ENCODE data around the gene IGF2R.
A peak's percentile ranks its signal among the peaks of the same experiment; 100 is the strongest.

IGF2R gene

GRCh38 chr6:159973406-159973805, 4.5 kb downstream of the IGF2R start:
- H3K4me2 ChIP-seq: no peak overlapping the region
- H3K4me1 ChIP-seq: peaks cover 83% of the 10 kb centered on the region
- no peaks in the 10 kb centered on the region for H3K9me3 ChIP-seq
- no peak overlapping the region for H3K9ac ChIP-seq
- H3K36me3 ChIP-seq: no peaks in the 10 kb centered on the region
- peaks cover 88% of the 10 kb centered on the region for H4K20me1 ChIP-seq
- H3K27ac ChIP-seq: no peak overlapping the region
- no peak for TF ChIP-seq Cebpa-rat (IDR thresholded peaks at IDR 0.05)
- no peaks in the 10 kb centered on the region for H3K27me3 ChIP-seq
- no peak overlapping the region for H3K4me3 ChIP-seq

- Histone ChIP-seq H3K9me3 (no peaks in the 10 kb centered on the region), H3K27me3 (no peaks in the 10 kb centered on the region), H3K4me2 (no peak overlapping the region), H3K4me3 (no peak overlapping the region), H4K20me1 (peaks cover 93% of the 10 kb centered on the region), H3K4me1 (peaks cover 87% of the 10 kb centered on the region), H3K9ac (no peak overlapping the region), H3K27ac (no peak overlapping the region), H3K36me3 (no peaks in the 10 kb centered on the region)
- no peak for TF ChIP-seq Cebpa-rat (IDR thresholded peaks at IDR 0.05)
Measured at GRCh38 chr6:159973951-159974350, 5.1 kb downstream of the IGF2R start.

- Histone ChIP-seq H3K27me3 (no peaks in the 10 kb centered on the region), H3K4me2 (no peak overlapping the region), H3K4me1 (peaks cover 96% of the 10 kb centered on the region), H3K9me3 (no peaks in the 10 kb centered on the region), H3K36me3 (no peaks in the 10 kb centered on the region), H4K20me1 (peaks cover 87% of the 10 kb centered on the region), H3K4me3 (no peak overlapping the region), H3K27ac (no peak overlapping the region), H3K9ac (no peak overlapping the region)
- no peak for TF ChIP-seq Cebpa-rat (IDR thresholded peaks at IDR 0.05)
Measured at GRCh38 chr6:159974932-159975331, 6.0 kb downstream of the IGF2R start.

- Histone ChIP-seq H3K9me3 (no peaks in the 10 kb centered on the region), H3K4me2 (peak overlapping the region; percentile 93), H3K4me3 (no peak overlapping the region), H3K27ac (peak overlapping the region; percentile 91; the same call in 1 of the 2 replicates), H3K4me1 (peaks cover 97% of the 10 kb centered on the region), H3K9ac (no peak overlapping the region; the same call in 1 of the 2 replicates), H4K20me1 (peaks cover 87% of the 10 kb centered on the region), H3K36me3 (no peaks in the 10 kb centered on the region), H3K27me3 (no peaks in the 10 kb centered on the region)
- no peak for TF ChIP-seq Cebpa-rat (IDR thresholded peaks at IDR 0.05)
Measured at GRCh38 chr6:159976686-159977254, 7.9 kb downstream of the IGF2R start.

GRCh38 chr6:159977255-159977903, 8.5 kb downstream of the IGF2R start:
- TF ChIP-seq Cebpa-rat (IDR thresholded peaks at IDR 0.05): no peak
- Histone ChIP-seq H3K27ac (peak overlapping the region; percentile 91; the same call in 1 of the 2 replicates), H3K36me3 (no peaks in the 10 kb centered on the region), H3K9me3 (no peaks in the 10 kb centered on the region), H3K9ac (peak overlapping the region; percentile 74; the same call in 1 of the 2 replicates), H3K4me1 (peaks cover 97% of the 10 kb centered on the region), H3K4me2 (peak overlapping the region; percentile 93), H3K27me3 (no peaks in the 10 kb centered on the region), H4K20me1 (peaks cover 87% of the 10 kb centered on the region), H3K4me3 (no peak overlapping the region)

GRCh38 chr6:159977904-159978268, 9.0 kb downstream of the IGF2R start:
- H3K4me1 ChIP-seq: peaks cover 97% of the 10 kb centered on the region
- H3K9me3 ChIP-seq: no peaks in the 10 kb centered on the region
- H4K20me1 ChIP-seq: peaks cover 87% of the 10 kb centered on the region
- no peaks in the 10 kb centered on the region for H3K27me3 ChIP-seq
- peak overlapping the region; percentile 93 for H3K4me2 ChIP-seq
- TF ChIP-seq Cebpa-rat (IDR thresholded peaks at IDR 0.05): no peak
- peak overlapping the region; percentile 42 for H3K4me3 ChIP-seq
- no peaks in the 10 kb centered on the region for H3K36me3 ChIP-seq
- peak overlapping the region; percentile 91 for H3K27ac ChIP-seq
- peak overlapping the region; percentile 74 for H3K9ac ChIP-seq

- peaks cover 87% of the 10 kb centered on the region for H4K20me1 ChIP-seq
- H3K27me3 ChIP-seq: no peaks in the 10 kb centered on the region
- no peak for TF ChIP-seq Cebpa-rat (IDR thresholded peaks at IDR 0.05)
- H3K4me2 ChIP-seq: peak overlapping the region; percentile 93
- peak overlapping the region; percentile 42 for H3K4me3 ChIP-seq
- peaks cover 97% of the 10 kb centered on the region for H3K4me1 ChIP-seq
- peak overlapping the region; percentile 91 for H3K27ac ChIP-seq
- H3K36me3 ChIP-seq: no peaks in the 10 kb centered on the region
- H3K9me3 ChIP-seq: no peaks in the 10 kb centered on the region
- H3K9ac ChIP-seq: peak overlapping the region; percentile 74
Measured at GRCh38 chr6:159978291-159979135, 9.6 kb downstream of the IGF2R start.

- Histone ChIP-seq H3K36me3 (no peaks in the 10 kb centered on the region), H3K4me1 (peaks cover 97% of the 10 kb centered on the region), H3K4me3 (peak overlapping the region; percentile 42), H3K9ac (peak overlapping the region; percentile 74), H3K27ac (peak overlapping the region; percentile 91), H3K4me2 (peak overlapping the region; percentile 93), H4K20me1 (peaks cover 87% of the 10 kb centered on the region), H3K9me3 (no peaks in the 10 kb centered on the region), H3K27me3 (no peaks in the 10 kb centered on the region)
- TF ChIP-seq Cebpa-rat (IDR thresholded peaks at IDR 0.05): no peak
Measured at GRCh38 chr6:159979136-159979874, 10.4 kb downstream of the IGF2R start.

GRCh38 chr6:159980474-159980873, 11.6 kb downstream of the IGF2R start:
- no peaks in the 10 kb centered on the region for H3K9me3 ChIP-seq
- no peaks in the 10 kb centered on the region for H3K27me3 ChIP-seq
- TF ChIP-seq Cebpa-rat (IDR thresholded peaks at IDR 0.05): no peak
- no peaks in the 10 kb centered on the region for H3K36me3 ChIP-seq
- H3K4me2 ChIP-seq: peak overlapping the region; percentile 93
- H3K4me1 ChIP-seq: peaks cover 95% of the 10 kb centered on the region
- H3K4me3 ChIP-seq: no peak overlapping the region
- peak overlapping the region; percentile 91 for H3K27ac ChIP-seq
- H3K9ac ChIP-seq: 0 out of 2 replicates have a peak overlapping the region, but pooled peaks have one; percentile 23
- H4K20me1 ChIP-seq: peaks cover 87% of the 10 kb centered on the region

All from BLaER1 (cell line).